H9 (cell line): ENCODE data around the gene CD48. TPM values are rescaled to one million over a fixed set of nuclear protein-coding genes. Genes with fewer than 3 reads are reported as not detected.

Source experiments
- DNase-seq: peaks from one replicate; pipeline ENCODE4 v3.0.0-alpha.2; 2017
- H2AFZ ChIP-seq: one replicate; pipeline ENCODE4 v1.6.1; 2013; ENCODE audit warnings: mild to moderate bottlenecking, low read length, control low read depth, moderate library complexity
- H2AK5ac ChIP-seq: 2 replicates; pipeline ENCODE4 v1.6.1; 2013; ENCODE audit warnings: low read length, control low read depth, mixed read lengths; ENCODE audit not compliant: insufficient read length
- H2BK120ac ChIP-seq: one replicate; pipeline ENCODE4 v1.6.1; 2013; ENCODE audit warnings: low read depth, mild to moderate bottlenecking, low read length, control low read depth, inconsistent platforms; ENCODE audit not compliant: poor library complexity, severe bottlenecking
- H2BK12ac ChIP-seq: 2 replicates; pipeline ENCODE4 v1.6.1; 2013; ENCODE audit warnings: low read length, control low read depth, mixed read lengths, low read depth; ENCODE audit not compliant: insufficient read length
- H2BK15ac ChIP-seq: 2 replicates; pipeline ENCODE4 v1.6.1; 2013; ENCODE audit warnings: low read depth, low read length, control low read depth
- H2BK20ac ChIP-seq: one replicate; pipeline ENCODE4 v1.6.1; 2013; ENCODE audit warnings: low read depth, mild to moderate bottlenecking, low read length, control low read depth, inconsistent platforms; ENCODE audit not compliant: poor library complexity, severe bottlenecking
- H2BK5ac ChIP-seq: 2 replicates; pipeline ENCODE4 v1.6.1; 2013; ENCODE audit warnings: low read length, control low read depth, mixed read lengths; ENCODE audit not compliant: insufficient read length
- H3K14ac ChIP-seq: 2 replicates; pipeline ENCODE4 v1.6.1; 2013; ENCODE audit warnings: low read length, control low read depth; ENCODE audit not compliant: insufficient read depth
- H3K18ac ChIP-seq: 2 replicates; pipeline ENCODE4 v1.6.1; 2013; ENCODE audit warnings: low read depth, mild to moderate bottlenecking, mixed read lengths, low read length, control low read depth; ENCODE audit not compliant: insufficient read length
- H3K23ac ChIP-seq: 2 replicates; pipeline ENCODE4 v1.6.1; 2013; ENCODE audit warnings: low read length, control low read depth, mixed read lengths, low read depth; ENCODE audit not compliant: insufficient read length
- H3K23me2 ChIP-seq: 2 replicates; pipeline ENCODE4 v1.6.1; 2013; ENCODE audit warnings: low read depth, mild to moderate bottlenecking, mixed read lengths, low read length, control low read depth; ENCODE audit not compliant: insufficient read length, poor library complexity, severe bottlenecking
- H3K27ac ChIP-seq: 2 replicates; pipeline ENCODE4 v1.5.1; 2013; ENCODE audit warnings: low read length, control low read depth, mixed read lengths, low read depth; ENCODE audit not compliant: insufficient read length
- H3K27me3 ChIP-seq: 2 replicates; pipeline ENCODE4 v1.6.1; 2013; ENCODE audit warnings: low read length, control low read depth, inconsistent platforms; ENCODE audit not compliant: insufficient read depth
- H3K4ac ChIP-seq: 2 replicates; pipeline ENCODE4 v1.6.1; 2013; ENCODE audit warnings: low read depth, mild to moderate bottlenecking, control low read depth, inconsistent platforms, low read length, moderate library complexity
- H3K4me1 ChIP-seq: 2 replicates; pipeline ENCODE4 v1.6.1; 2013; ENCODE audit warnings: low read length, control low read depth, inconsistent platforms; ENCODE audit not compliant: insufficient read depth
- H3K4me2 ChIP-seq: 2 replicates; pipeline ENCODE4 v1.6.1; 2013; ENCODE audit warnings: low read length, control low read depth, mixed read lengths; ENCODE audit not compliant: insufficient read length, insufficient read depth
- H3K56ac ChIP-seq: 2 replicates; pipeline ENCODE4 v1.6.1; 2013; ENCODE audit warnings: low read depth, mild to moderate bottlenecking, mixed read lengths, low read length, control low read depth; ENCODE audit not compliant: insufficient read length
- H3K79me1 ChIP-seq: 2 replicates; pipeline ENCODE4 v1.6.1; 2013; ENCODE audit warnings: low read depth, mild to moderate bottlenecking, moderate library complexity, low read length, control low read depth, inconsistent platforms; ENCODE audit not compliant: insufficient read depth, poor library complexity, severe bottlenecking
- H3K79me2 ChIP-seq: 2 replicates; pipeline ENCODE4 v1.6.1; 2013; ENCODE audit warnings: low read length, control low read depth, inconsistent platforms; ENCODE audit not compliant: insufficient read depth
- H3K9ac ChIP-seq: 2 replicates; pipeline ENCODE4 v1.6.1; 2013; ENCODE audit warnings: low read length, control low read depth, mixed read lengths; ENCODE audit not compliant: insufficient read length; ENCODE audit errors: extremely low read depth
- H3K9me3 ChIP-seq: one replicate; pipeline ENCODE4 v1.6.1; 2013; ENCODE audit warnings: low read depth, low read length, inconsistent platforms; ENCODE audit not compliant: control insufficient read depth
- H3T11ph ChIP-seq: one replicate; pipeline ENCODE4 v1.6.1; 2013; ENCODE audit warnings: mild to moderate bottlenecking, low read length, control low read depth, inconsistent platforms
- H4K20me1 ChIP-seq: one replicate; pipeline ENCODE4 v1.6.1; 2013; ENCODE audit not compliant: control insufficient read depth, insufficient read length, insufficient read depth
- H4K5ac ChIP-seq: 2 replicates; pipeline ENCODE4 v1.6.1; 2013; ENCODE audit warnings: low read depth, mild to moderate bottlenecking, mixed read lengths, low read length, control low read depth; ENCODE audit not compliant: insufficient read length
- H4K8ac ChIP-seq: replicated peaks from 2 replicates; pipeline ENCODE4 v1.6.1; 2013; ENCODE audit warnings: low read length, control low read depth, mixed read lengths, low read depth; ENCODE audit not compliant: insufficient read length
- H4K91ac ChIP-seq: 2 replicates; pipeline ENCODE4 v1.6.1; 2013; ENCODE audit warnings: low read depth, mild to moderate bottlenecking, moderate library complexity, mixed read lengths, low read length, control low read depth; ENCODE audit not compliant: insufficient read length
- H3K27ac Mint-ChIP-seq, 3 experiments: 2 replicates in 2 of 3; 3 replicates in 1 of 3; pipeline ENCODE4 v1.8.0; 2020 to 2021; ENCODE audit warnings: mixed read lengths in 3 of 3, mild to moderate bottlenecking in 1 of 3, moderate library complexity in 1 of 3
- H3K27me3 Mint-ChIP-seq: 2 replicates; pipeline ENCODE4 v1.8.0; 2021; ENCODE audit warnings: low read depth, mild to moderate bottlenecking, moderate library complexity, mixed read lengths
- H3K36me3 Mint-ChIP-seq, 3 experiments: 2 replicates in 2 of 3; 3 replicates in 1 of 3; pipeline ENCODE4 v1.8.0; 2020 to 2021; ENCODE audit warnings: low read depth in 3 of 3, mixed read lengths in 3 of 3; ENCODE audit not compliant: insufficient read depth in 1 of 3
- H3K4me1 Mint-ChIP-seq, 2 experiments: 2 replicates each; pipeline ENCODE4 v1.8.0; 2020; ENCODE audit warnings: mixed read lengths in 2 of 2
- H3K4me3 Mint-ChIP-seq, 2 experiments: 2 replicates in 1 of 2; 3 replicates in 1 of 2; pipeline ENCODE4 v1.8.0; 2020 to 2021; ENCODE audit warnings: mild to moderate bottlenecking in 2 of 2, mixed read lengths in 2 of 2, moderate library complexity in 1 of 2
- H3K9me3 Mint-ChIP-seq, 2 experiments: 2 replicates in 1 of 2; 3 replicates in 1 of 2; pipeline ENCODE4 v1.8.0; 2020; ENCODE audit warnings: mild to moderate bottlenecking in 2 of 2, mixed read lengths in 2 of 2, moderate library complexity in 1 of 2
- CTCF ChIP-seq: fragments of 200-600 bp; sonication (generic); conservative IDR thresholded peaks from 3 replicates; pipeline ENCODE4 v1.8.0; 2021; ENCODE audit warnings: antibody characterized with exemption, mild to moderate bottlenecking
- WGBS: extraction: QIAGEN DNeasy Blood & Tissue Kit; methylation state at CpG from one replicate; pipeline ENCODE4 v1.1.7; 2013; ENCODE audit warnings: missing lambda C conversion rate, low lambda C conversion rate, mixed read lengths; ENCODE audit not compliant: insufficient read length; ENCODE audit errors: extremely low coverage; 5-methylcytosine and 5-hydroxymethylcytosine counted together
- total RNA-seq: library from RNA; stranded (reverse); gene quantifications from 2 replicates; pipeline ENCODE4 v1.2.1, GENCODE V29; 2021

CD48 gene
- total RNA-seq, 1 experiment from 2014 or later, result not detected

- H3K56ac ChIP-seq, result no peak overlapping the region
- H3K27ac ChIP-seq, result no peak overlapping the region
- no peak overlapping the region for H3K4ac ChIP-seq
- H2BK120ac ChIP-seq, result no peak overlapping the region
- peaks cover 17 to 20% of the 10 kb centered on the region in 2 experiments for H3K4me1 Mint-ChIP-seq
- H3K14ac ChIP-seq, result no peak overlapping the region
- H3K18ac ChIP-seq, result no peak overlapping the region
- H3K9me3 ChIP-seq, result no peaks in the 10 kb centered on the region
- H3K9ac ChIP-seq, result no peak overlapping the region
- H3K4me3 Mint-ChIP-seq, result no peak overlapping the region
- H2BK5ac ChIP-seq, result no peak overlapping the region
- no peaks in the 10 kb centered on the region for H3K9me3 Mint-ChIP-seq
- no CpG with 5 or more reads among the region's 4 CpGs for WGBS
- H2AFZ ChIP-seq, result no peak overlapping the region
- no peaks in the 10 kb centered on the region for H3K36me3 Mint-ChIP-seq
- H2BK12ac ChIP-seq, result no peak overlapping the region
- no peaks in the 10 kb centered on the region for H3K79me2 ChIP-seq
- H3K4me2 ChIP-seq, result no peak overlapping the region
- H4K5ac ChIP-seq, result no peak overlapping the region
- no peak overlapping the region for H4K91ac ChIP-seq
- no peak overlapping the region for H3K23ac ChIP-seq
- no peak overlapping the region for H2AK5ac ChIP-seq
- no peak overlapping the region for H4K8ac ChIP-seq
- peaks cover 1% of the 10 kb centered on the region; the same call in 1 of the 2 replicates for H3K27me3 Mint-ChIP-seq
- H2BK20ac ChIP-seq, result no peak overlapping the region
- no peaks in the 10 kb centered on the region for H4K20me1 ChIP-seq
- no peak overlapping the region for H3T11ph ChIP-seq
- H3K27me3 ChIP-seq, result no peaks in the 10 kb centered on the region
- no peaks in the 10 kb centered on the region; the same call in 1 of the 2 replicates for H3K4me1 ChIP-seq
- H2BK15ac ChIP-seq, result no peak overlapping the region
- no peak overlapping the region for H3K27ac Mint-ChIP-seq
- H3K23me2 ChIP-seq, result no peaks in the 10 kb centered on the region
- no peak for DNase-seq
- no peaks in the 10 kb centered on the region for H3K79me1 ChIP-seq
- no peak for TF ChIP-seq CTCF
These were observed 4.9 kb downstream of the CD48 start for GRCh38 chr1:160706526-160707235.
